Choroid plexus epithelial cell (primary cell): Measurements from ENCODE around the gene DAPK1.

Source experiments
- DNase-seq: peaks from one replicate; pipeline ENCODE4 v3.0.0-alpha.2; 2010; ENCODE audit warnings: low read depth
- H3K4me3 ChIP-seq: 2 replicates; pipeline ENCODE4 v1.5.1; 2011; ENCODE audit warnings: low read depth, mild to moderate bottlenecking, control low read depth, low read length, moderate library complexity
- CTCF ChIP-seq: conservative IDR thresholded peaks from 2 replicates; pipeline ENCODE4 v1.5.1; 2011; ENCODE audit warnings: low read depth, mild to moderate bottlenecking, control low read depth, inconsistent platforms, low read length, moderate library complexity

The DAPK1 gene

GRCh38 chr9:87622098-87622497 lies 124.4 kb downstream of the DAPK1 start:
- H3K4me3 ChIP-seq, result no peak overlapping the region
- DNase-seq, result no peak
- TF ChIP-seq CTCF, result no peak

GRCh38 chr9:87622923-87623322 lies 125.3 kb downstream of the DAPK1 start:
- no peak for TF ChIP-seq CTCF
- no peak overlapping the region for H3K4me3 ChIP-seq
- DNase-seq, result no peak

- TF ChIP-seq CTCF, result no peak
- no peak overlapping the region for H3K4me3 ChIP-seq
- no peak for DNase-seq
These were observed 130.7 kb downstream of the DAPK1 start for GRCh38 chr9:87628346-87628745.

GRCh38 chr9:87629104-87629503 lies 131.4 kb downstream of the DAPK1 start:
- no peak for DNase-seq
- H3K4me3 ChIP-seq, result no peak overlapping the region
- no peak for TF ChIP-seq CTCF

- no peak for TF ChIP-seq CTCF
- DNase-seq, result no peak
- no peak overlapping the region for H3K4me3 ChIP-seq
These were observed 132.6 kb downstream of the DAPK1 start for GRCh38 chr9:87630266-87630665.

GRCh38 chr9:87630846-87631245 lies 133.2 kb downstream of the DAPK1 start:
- TF ChIP-seq CTCF, result no peak
- H3K4me3 ChIP-seq, result no peak overlapping the region
- no peak for DNase-seq

GRCh38 chr9:87635656-87636501 lies 138.2 kb downstream of the DAPK1 start:
- TF ChIP-seq CTCF, result no peak
- DNase-seq, result no peak
- no peak overlapping the region for H3K4me3 ChIP-seq
